AG09319 (cell line): ENCODE data around the gene NHS.
A peak's percentile ranks its signal among the peaks of the same experiment; 100 is the strongest.
"Not testable (repeated sequence)": the region's sequence is repeated elsewhere in the genome, so short reads cannot be mapped to it uniquely, and the experiment has no call there.

ENCODE experiments used
- DNase-seq: peaks from one replicate; pipeline ENCODE4 v3.0.0-alpha.2; 2010; ENCODE audit warnings: low read depth; ENCODE audit errors: extremely low read depth
- TF ChIP-seq, protein P1 (sequence below): IDR thresholded peaks from 2 replicates; pipeline ENCODE4 v1.5.1; 2011; ENCODE audit warnings: low read depth, mild to moderate bottlenecking, inconsistent platforms, low read length, moderate library complexity

Gene NHS

DNA sequence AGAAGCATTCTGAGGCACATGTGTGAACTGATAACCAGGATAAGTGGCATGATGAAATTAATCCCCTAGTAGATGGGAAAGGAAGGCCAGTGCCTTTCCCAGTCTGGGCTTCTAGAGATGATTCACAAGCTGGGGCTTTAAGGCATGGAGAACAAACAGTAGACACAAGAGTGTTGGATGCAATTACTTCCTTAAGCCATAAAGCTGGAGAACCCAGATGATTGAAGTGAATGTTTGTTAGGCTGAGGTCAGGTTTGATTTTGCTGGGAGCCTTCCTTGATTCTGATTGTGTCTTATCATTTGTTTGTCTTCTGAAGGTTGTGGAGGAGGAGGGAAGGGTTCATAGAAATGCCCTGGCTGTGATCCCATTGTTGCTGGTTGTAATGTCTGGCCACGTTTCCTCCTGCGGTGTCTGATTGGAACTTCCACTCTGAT lies 125.2 kb downstream of the NHS start:
- TF ChIP-seq, protein P1, sequence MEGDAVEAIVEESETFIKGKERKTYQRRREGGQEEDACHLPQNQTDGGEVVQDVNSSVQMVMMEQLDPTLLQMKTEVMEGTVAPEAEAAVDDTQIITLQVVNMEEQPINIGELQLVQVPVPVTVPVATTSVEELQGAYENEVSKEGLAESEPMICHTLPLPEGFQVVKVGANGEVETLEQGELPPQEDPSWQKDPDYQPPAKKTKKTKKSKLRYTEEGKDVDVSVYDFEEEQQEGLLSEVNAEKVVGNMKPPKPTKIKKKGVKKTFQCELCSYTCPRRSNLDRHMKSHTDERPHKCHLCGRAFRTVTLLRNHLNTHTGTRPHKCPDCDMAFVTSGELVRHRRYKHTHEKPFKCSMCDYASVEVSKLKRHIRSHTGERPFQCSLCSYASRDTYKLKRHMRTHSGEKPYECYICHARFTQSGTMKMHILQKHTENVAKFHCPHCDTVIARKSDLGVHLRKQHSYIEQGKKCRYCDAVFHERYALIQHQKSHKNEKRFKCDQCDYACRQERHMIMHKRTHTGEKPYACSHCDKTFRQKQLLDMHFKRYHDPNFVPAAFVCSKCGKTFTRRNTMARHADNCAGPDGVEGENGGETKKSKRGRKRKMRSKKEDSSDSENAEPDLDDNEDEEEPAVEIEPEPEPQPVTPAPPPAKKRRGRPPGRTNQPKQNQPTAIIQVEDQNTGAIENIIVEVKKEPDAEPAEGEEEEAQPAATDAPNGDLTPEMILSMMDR, result no peak
- DNase-seq, result peak; percentile 28

DNA sequence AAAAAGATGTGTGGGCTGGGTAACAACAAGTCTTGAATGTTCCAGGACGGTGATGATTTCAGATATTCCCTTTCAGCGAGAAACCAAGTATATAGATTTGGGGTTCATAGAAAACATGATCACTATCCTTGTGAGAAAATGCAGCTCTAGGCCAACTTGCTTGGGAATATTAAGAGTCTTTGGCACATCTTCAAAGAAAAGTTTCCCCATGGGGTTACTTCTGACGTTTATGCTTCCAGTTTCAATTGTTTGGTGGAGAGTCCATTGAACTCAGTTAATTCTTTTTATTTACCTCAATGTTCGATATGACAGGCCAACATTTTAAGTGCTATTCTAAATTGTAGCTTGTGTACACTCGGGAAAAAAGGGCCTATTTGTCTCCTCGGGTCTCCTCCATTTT lies 126.7 kb downstream of the NHS start:
- TF ChIP-seq, protein P1, result no peak
- no peak for DNase-seq

DNA sequence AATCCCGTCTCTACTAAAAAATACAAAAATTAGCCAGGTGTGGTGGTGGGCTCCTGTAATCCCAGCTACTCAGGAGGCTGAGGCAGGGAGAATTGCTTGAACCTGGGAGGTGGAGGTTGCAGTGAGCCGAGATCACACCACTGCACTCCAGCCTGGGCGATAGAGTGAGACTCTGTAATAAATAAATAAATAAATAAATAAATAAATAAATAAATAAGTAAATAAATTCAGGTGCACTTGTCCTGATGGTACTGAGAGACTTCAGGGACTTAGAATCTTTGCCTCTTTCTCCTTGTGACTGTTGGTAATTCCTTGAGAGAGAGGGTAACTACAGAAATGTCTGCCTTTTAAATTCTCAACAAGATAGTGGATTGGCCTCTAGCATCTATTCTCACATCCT lies 131.4 kb downstream of the NHS start:
- not testable (repeated sequence) for DNase-seq

DNA sequence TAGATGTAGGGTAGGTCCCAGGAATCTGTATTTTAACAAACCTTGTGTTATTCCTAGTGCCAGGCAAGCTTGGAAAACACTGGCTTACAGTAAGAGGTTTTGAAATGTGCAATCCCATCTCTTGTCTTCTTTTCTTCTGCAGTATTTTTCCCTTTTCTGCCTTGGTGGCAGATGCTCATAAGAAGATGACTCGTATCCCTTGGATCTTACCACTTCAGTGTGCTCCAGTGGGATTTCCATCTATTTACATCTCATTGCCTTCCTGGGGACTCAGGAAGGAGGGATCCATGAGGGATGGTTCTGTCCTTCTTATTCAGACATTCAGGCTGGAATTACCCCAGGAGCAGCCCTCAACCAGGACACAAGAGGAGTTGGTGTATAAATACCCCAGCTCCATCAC lies 136.6 kb downstream of the NHS start:
- no peak for DNase-seq
- TF ChIP-seq, protein P1, result no peak

- TF ChIP-seq, protein P1, result no peak
- DNase-seq, result peak; percentile 44
Measured at GRCh38 chrX:17519358-17519757, 144.4 kb downstream of the NHS start.

GRCh38 chrX:17520016-17520615 lies 145.1 kb downstream of the NHS start:
- no peak for DNase-seq
- TF ChIP-seq, protein P1, result no peak

DNA sequence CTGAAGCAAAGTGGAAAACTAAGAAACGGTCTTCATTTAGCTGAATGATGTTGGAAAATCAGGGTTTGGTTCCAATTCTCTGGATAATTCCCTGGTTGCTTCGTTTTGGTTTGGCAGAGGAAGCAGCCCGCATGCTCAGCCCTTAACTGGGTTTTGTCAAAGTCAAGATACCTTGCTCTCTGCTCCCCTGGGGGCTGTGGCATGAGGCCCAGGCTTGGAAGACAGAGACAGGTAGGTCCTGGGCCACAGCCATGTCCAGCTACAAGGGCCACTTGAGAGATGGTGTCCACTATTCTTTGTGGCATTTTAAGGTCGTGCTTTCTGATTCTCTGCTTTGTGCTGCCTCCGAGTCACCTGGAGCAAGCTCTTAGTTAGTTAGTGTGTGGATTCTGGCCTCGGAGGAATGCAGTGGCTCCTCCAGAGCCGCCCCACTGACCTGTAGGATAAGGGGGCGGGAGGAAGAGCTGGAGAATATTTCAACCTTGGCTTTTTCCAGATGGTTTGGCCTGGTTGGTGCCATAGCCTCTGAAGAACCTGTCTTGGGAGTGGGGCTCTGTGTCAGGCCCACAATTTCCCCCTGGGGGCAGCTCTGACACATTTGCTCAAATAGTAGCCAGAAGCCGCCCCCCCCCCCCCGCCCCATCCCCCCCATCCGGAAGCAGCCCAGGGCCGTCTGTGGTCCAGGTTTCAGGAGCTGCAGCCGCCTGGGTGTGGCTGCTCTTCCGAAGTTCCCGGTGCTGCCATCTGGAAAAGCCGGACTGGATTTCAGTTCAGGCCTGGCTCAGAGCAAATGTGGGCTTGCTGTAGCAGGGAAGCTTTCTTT lies 147.1 kb downstream of the NHS start:
- TF ChIP-seq, protein P1, result no peak
- no peak for DNase-seq

DNA sequence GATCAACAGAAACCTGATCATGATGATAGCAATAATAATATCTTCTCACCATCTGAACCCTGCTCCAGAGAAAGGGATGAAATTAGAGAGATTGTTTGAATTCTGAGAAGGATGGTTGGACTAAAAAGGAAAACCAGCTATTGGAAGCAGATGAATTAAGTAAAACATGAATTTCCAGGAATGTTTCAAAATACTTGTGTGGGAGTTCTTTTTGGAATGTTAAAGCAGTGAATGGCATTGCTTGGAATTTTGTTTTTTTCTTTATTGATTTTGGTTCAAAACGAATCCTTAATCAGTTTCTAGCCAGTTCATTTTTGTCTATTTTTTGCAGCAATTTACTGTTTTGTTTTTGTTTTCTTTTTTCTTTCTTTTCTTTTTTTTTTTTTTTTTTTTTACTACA lies 150.3 kb downstream of the NHS start:
- no peak for DNase-seq
- TF ChIP-seq, protein P1, result no peak
